Activated CD4-positive, alpha-beta T cell treated with anti-CD3 and anti-CD28 coated beads, Interleukin-2, amount 50 U/mL, for 16 hours (primary cell): Measurements from ENCODE around the gene LIX1L.

Experiments used
- DNase-seq: peaks from one replicate; pipeline ENCODE4 v3.0.0-alpha.2; 2020

The LIX1L gene

DNA sequence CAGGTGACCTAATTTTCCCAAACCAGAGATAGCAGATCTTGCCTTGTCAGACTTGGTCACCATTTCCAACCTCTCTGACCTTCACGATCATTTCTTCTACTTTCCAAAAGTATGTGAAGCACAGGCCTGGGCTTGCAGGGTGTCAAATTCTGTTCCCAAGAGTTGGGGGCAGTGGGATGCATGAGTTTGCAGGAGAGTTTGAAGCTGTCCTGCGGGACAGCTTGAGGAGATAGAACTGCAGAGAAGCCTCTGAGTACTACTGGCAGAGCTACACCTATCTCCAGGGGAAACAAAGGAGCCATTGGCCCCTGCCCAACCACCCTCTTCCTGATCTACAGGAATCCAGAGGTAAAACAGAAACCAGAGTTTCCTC, 27.3 kb upstream of the LIX1L start:
- DNase-seq: no peak

DNA sequence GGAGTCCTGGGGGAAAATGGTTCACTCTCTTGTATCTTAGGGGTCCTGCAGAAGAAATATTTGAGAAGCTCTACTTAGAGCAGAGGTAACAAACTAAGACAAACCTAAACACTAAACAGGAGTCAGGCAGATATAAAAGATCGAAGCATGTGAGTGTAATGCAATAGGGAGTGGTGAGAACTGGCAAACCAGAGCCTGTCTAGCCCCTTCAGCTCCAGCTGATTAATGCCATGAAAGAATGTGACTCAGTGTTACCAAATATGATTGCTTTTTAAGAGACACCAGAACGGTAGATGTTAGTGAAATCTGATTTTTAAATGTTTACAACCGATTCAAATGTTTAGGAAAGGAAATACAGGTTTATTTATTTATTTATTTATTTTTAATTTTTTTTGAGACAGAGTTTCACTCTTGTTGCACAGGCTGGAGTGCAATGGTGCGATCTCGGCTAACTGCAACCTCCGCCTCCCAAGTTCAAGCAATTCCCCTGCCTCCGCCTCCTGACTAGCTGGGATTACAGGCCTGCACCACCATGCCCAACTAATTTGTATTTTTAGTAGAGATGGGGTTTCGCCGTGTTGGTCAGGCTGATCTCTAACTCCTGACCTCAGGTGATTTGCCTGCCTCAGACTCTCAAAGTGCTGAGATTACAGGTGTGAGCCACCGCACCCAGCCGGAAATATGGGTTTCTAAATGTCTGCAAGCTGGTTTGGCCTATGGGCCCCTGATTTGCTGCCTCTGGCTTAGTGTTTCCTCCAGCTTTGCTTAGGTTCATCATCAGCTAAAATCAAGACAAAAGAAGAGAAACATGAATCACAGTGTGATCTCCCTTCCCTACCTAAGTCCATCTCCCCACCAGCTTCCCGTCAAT, 26.4 kb upstream of the LIX1L start:
- DNase-seq: no peak

DNA sequence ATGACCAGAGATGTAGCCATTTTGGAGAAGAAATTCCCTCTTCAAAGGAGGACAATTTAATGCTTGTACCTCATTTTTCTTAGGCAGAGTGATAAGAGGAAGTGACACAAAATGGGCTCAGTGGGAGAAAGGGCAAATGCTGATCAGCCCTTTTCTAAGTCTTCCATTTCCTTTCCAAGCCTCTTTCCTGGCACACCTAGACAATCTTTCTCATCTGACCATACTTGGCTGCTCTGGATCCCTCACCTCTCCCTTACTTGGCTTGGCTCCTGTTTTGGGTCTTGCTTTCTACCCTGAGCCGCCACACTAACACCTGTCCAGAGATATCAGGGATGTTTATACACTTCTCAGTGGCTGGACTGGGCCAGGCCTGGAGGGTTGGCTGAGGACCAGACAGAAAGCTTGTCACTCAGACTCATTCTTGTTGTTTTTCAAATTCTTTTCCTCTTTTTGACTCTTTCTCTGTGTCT, 25.4 kb upstream of the LIX1L start:
- DNase-seq: no peak

DNA sequence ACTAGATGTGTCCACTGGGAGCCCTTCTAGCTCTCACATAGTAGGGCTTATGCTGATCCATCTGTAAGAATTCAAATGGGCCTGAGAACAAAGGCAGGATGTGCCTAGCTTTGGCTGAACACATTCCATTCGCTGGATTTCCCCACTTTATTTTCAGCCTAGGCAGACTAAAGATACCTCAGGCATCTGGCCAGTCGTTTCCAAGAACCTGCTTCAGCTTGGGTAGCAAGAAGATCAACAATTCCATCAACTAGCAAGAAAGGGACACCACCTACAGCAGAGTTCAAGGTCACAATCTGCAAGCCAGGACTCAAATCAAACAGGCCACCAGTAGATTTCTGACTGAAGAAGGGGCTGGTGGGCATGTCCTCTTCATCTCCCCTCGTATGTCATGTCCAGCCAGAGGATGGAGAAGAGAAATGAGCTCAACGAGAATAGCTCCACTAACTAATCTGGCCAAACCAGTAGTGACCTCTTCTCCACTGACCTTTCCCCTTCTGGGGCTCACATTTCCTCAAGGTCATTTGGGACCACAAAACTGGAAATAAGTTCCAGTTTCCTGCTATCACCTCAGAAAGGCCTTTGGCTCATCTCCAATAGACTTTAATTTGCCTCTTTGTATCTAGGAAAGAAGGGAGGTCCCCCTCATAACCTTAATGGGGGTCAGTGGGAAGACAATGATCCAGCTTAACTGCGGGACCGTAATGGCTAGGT, 24.4 kb upstream of the LIX1L start:
- no peak for DNase-seq

DNA sequence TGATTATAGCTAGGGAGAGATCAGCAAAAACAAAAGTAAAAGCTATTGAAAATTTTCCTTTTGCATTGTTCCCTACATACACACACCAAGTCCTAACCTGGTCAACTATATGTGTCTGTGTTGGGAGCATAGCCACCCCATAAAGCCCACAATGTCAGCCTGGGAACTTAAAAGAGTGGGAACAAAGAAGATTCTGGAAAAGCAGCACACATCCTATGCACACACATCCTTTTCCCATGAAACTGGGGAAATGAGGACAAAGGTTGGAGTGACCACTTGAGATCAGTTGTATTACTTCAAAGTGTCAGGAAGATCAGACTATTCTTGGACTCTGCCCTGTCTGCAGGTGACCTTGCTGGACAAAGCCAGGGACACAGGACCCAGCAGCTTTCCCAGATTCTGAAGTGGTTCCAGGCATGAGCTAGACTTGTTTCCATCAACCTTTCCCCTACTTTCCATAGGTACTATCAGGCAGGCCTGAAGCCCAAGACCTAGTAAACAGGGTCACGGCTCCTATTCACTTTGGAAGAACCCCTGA, 22.7 kb upstream of the LIX1L start:
- no peak for DNase-seq

DNA sequence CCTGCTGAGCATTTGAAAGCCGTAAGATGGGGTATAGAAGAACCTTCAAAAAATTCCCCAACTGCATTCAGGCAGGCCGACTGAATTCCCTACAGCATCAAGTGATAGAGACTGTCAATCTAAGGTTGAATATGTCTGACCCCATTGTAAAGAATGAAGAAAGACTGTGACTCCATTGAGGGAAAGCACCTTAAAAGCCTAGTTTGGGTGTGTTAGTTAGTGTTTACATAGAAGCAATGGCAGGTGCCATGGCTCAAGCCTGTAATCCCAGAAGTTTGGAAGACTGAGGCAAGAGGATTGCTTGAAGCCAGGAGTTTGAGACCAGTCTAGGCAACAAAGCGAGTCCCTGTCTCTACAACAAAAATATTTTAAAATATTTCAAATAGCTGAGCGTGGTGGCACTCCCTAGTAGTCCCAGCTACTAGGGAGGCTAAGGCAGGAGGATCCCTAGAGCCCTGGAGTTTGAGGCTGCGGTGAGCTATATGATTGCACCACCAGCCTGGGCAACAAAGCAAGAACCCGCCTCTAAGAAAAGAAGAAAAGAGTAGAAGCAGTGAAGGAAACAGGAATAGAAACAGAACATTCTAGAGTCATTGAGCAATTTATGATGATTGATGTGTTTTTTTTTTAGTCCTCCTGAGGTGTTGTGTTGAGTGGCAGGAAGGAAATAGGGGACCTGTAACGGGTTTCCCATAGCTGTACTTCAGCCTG, 22.1 kb upstream of the LIX1L start:
- no peak for DNase-seq

DNA sequence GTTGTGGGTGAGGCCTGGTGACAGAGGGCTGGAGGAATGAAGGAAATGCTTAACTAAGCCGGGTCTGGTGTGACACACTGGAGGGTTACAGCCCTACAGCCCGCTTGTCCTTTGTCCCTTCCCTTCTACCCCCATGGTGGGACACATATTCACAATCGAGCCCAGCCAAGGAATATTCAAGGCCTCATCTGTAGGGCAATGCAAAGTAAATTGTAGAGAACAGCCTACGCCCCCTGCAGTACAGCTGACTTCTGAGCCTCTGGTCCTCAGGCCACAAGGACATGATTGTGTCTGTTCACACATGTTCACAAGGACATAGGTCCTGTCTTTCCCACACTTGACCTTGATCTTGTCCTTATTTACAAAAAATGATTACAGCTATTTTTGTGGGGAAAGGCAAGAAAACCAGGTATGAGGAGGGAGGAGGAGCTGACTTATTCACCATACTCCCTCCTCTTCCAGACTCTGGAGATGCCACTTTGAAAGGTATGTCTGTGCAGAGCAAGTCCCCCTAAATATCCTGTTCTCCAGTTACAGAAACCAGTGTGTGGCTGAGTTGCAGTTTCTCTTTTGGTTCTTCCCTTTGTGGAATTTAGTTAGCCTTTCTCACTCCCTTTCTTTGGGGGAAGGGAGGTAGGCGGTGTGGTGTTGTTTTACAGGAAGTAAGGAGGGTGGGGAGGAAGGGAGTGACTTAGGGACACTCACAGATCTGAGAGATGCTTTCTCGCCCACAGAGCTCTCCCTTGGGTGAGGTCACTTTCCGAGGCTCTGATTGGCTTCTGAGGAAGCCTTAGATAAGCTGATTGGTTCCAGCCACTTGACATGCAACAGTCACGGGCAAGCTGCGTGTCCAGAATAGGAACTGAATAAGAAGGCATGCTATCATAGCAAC, 21.3 kb upstream of the LIX1L start:
- DNase-seq: peak; percentile 96

DNA sequence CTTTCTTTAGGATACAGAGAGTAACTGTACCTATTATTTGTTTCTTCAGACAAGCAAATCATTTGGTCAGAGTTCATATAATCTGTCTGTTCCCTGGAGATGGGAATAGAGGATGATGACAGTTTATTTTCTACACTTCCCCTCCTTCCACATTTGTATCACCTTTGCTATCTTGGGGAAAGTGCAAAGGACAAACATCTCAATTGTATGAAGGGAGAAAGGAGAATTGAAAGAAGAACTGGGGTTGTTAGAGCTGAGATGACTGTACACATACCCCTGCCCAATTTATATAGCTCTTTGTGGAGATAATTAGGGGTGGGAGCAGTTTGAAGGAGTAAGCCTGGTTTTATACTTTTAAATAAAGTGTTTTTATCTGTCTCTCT, 20.6 kb upstream of the LIX1L start:
- DNase-seq: no peak

DNA sequence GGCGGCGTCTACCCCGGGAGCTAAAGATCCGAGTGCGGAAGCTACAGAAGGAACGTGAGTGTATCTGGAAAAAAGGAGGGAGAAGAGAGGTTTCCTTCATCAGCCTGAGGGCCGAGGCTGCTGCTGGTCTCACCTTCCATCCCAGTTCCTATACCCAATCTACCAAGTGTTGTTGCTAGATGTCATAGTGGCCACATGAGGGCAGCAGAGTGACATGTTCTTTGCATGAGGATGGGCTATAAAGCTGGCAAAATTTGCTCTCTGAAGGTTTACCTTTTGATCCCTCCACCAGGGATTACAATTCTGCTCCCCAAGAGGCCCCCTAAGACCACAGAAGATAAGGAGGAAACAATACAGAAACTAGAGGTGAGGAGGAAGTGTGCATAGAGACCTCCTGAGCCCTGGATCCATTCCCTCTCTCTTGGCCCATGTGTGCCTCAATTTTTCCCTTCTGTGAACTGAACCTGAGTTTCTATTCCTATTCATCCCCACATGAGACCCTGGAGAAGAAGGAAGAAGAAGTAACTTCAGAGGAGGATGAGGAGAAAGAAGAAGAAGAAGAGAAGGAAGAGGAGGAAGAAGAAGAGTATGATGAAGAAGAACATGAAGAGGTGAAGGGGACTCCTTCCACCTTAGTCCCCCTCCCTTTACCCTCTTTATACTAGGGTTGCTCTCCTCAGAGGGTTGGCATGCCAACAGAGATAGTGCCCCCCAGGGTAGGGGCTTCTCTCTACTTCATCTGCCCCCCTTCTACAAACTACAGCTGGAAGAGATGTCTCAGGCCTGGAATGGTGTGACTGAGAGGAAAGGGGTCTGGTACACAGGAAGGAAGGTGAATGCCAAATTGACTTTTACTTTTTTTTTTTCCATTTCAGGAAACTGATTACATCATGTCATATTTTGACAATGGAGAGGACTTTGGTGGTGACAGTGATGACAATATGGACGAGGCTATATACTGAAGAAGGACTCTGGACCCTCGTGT, 20.0 kb upstream of the LIX1L start:
- peak; percentile 86 for DNase-seq

DNA sequence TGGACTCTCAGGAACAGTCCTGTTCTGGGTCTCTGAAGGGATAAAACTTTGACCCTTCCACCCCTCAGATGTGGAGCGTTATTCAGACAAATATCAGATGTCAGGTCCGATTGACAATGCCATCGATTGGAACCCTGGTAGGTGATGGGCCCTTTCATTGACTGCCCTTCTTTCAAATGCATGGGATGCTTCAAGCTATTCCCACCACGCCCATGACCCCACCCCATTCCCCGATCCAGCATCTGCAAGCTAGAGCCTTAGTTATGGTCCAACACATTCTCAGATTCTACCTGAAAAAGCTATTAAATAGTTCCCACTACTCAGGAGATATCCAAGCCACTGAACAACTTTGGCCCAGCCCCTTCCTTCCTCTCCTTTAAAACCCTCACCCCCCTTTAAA, 19.2 kb upstream of the LIX1L start:
- no peak for DNase-seq

DNA sequence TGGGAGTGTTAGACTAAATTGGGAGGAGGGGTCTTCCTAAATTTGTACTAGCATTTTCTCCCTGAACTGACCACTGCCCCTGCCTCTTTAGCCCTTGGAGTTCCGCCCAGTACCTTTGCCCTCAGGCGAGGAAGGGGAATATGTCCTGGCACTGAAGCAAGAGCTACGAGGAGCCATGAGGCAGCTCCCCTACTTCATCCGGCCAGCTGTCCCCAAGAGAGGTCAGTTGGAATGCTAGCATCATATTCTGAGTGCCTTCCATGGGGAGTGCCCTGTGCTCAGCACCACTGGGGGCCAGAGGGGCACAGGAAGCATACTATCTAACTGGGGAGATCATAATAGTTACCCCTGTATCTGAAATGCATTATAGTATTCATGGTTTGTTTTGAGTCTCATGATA, 17.4 kb upstream of the LIX1L start:
- DNase-seq: no peak

DNA sequence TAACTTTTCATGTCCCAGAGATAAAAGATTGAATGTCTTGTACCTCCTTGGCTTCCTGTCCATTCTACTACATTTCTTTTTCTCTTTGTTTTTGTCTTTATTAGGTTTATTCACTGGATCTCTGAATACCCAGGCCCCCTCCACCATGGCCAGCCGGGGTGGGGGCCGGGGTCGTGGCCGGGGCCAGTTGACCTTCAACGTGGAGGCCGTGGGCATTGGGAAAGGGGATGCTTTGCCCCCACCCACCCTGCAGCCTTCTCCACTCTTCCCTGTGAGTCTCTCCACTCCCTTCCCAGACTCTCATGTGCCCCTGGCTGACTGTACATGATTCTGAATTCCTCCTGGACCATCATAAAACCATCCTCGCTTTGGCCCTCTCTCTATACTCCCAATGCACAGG, 16.9 kb upstream of the LIX1L start:
- no peak for DNase-seq

DNA sequence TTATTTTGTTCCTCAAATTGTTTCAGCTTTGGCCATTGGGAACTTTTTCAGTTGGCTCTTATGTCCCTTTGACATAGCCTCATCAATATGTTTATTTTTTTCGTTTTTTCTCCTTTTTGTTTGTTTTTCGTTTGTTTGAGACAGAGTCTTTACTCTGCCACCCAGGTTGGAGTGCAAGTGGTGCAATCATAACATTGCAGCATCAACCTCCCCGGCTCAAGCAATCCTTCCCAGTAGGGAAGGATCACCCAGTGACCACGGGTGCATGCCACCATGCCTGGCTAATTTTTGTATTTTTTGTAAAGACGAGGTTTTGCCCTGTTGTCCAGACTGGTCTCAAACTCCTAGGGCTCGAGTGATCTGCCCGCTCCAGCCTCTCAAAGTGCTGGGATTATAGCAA, 14.8 kb upstream of the LIX1L start:
- DNase-seq: no peak

DNA sequence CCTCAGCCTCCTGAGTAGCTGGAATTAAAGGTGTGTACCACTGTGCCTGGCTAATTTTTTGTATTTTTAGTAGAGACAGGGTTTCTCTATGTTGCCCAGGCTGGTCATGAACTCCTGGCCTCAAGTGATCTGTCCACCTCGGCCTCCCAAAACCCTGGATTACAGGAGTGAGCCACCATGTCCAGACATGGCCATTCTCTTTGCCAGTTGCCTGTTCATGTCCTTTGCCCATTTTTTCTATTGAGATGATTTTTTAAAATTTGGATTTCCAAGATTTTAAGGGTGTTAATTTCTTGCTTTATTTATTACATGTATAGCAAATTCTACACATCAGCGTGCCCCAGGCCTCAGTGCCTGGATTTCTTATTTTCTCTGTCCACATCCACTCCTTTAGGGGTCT, 9.5 kb upstream of the LIX1L start:
- no peak for DNase-seq

DNA sequence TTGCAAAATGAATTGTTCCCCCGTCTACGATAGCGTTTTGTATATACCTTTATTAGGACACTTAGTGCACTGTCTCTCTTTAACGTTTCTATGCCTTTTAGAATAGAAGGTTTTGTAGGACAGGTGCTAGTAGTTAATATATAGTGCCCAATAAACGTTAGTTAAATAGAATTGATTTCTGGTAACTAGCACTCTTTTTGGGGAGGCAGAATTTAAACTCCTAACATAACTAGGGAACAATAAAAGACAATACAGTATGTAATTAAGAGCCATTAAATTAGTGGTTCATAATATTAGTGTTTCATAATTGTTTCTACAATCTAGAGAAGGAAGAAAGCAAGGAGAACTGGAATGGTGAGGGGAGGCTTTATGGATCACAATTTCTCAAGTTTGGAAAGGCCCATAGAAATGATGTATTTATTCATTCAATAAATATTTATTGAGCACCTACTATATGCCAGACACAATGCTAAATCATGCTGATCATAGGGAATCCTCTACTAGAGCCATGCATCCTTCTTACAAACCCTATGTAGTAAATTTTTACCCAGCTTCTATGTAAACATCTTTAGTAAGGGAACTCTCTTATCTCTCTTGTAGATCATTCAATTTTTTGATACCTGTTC, 7.4 kb upstream of the LIX1L start:
- no peak for DNase-seq

DNA sequence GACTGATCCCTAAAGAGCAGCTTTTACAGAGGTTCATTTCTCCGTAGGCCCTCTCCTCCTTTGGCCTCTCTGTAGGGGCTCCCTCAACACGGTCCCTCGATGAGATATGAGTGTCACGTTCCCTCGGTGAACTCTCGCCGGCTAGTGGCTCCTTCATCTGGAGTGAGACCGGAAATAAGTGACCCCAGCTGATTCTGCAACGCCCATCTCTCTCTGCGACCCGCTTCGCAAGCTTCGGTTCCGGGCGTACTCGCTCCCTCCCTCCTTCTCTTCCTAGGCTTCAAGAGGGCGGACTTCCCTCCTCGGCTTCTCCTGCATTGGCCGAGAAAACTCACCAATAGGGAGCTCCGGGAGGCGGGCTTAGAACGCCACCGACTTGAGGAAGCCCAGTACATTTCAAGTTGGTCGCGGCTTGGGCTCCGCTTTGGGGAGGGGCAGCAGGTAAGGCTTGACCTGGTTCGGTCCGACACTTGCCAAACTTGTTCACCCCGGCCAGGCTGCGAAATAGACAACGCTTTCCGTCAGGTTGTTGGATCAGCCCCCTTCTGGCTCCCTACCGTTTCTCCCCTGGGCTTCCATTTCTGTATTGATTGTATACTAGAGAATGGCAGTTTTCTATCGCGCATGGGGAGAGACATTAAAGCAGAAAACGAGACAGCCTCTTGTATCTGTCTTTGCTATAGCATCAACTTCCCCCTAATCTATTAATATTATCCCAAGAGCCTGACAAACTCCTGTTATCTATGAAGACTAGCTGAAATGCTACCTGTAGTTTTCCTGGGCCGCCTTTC, 6.7 kb upstream of the LIX1L start, which contains the start of the genes ANKRD34A and POLR3GL:
Gene ANKRD34A (minus strand): TSS at position 248 of the 791 bp plus-strand sequence. CDS start 2,816 bp downstream, outside the sequence.
Gene POLR3GL (plus strand): TSS at position 363 of the 791 bp plus-strand sequence. CDS start 10,176 bp downstream, outside the sequence.
- DNase-seq: peak; percentile 97

DNA sequence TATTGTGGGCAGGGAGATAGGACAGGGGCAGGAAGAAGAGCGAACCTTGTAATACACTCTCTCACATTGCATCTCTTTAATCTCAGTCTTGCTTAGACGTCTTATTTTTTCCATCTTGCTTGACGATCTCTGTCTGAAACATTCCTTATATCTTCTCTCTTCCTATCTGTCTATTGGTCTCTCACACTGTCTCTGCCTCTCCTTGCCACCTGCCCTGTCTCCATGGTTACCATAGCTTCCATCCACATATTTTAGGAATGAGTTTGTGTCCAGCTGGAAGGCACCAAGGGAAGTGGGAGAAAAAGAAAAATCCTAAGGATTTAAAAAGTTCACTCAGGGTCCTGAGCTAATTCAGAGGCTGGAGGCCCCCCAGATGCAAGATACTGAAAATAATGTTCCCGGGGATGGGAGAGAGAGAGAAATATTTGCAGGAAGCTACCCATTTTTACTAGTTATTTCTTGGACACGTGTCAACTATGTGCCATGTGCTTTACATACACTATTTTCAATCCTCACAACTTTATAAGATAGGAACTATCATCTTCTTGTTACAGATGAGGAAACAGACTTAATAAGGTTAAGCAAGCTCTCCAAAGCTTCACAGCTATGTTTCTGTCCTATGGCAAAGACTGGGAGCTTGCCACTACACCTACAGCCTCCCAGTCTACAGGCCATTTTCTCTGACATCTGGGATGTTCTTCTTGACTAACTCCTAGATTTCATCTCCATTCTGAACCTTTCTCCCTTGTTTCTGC, 5.6 kb upstream of the LIX1L start:
- DNase-seq: no peak
